Astrocyte (in vitro differentiated cells and primary cell): ENCODE measurements around the gene ZNF260. TPM values are rescaled to one million over a fixed set of nuclear protein-coding genes. Genes with fewer than 3 reads are reported as not detected.

ENCODE experiments used
- DNase-seq: peaks from one replicate; pipeline ENCODE4 v3.0.0-alpha.2; 2010; ENCODE audit warnings: low read depth
- FAIRE-seq: peaks from 2 replicates; lab custom pipeline; 2011; peaks lifted over from hg19 to GRCh38; lab: Jason Lieb, UNC
- H2AFZ ChIP-seq: 2 replicates; pipeline ENCODE4 v1.6.0; 2012; ENCODE audit warnings: low read depth, low read length, inconsistent platforms
- H3K27ac ChIP-seq: 2 replicates; pipeline ENCODE4 v1.5.1; 2011; ENCODE audit warnings: low read depth, low read length, inconsistent platforms
- H3K27me3 ChIP-seq: 2 replicates; pipeline ENCODE4 v1.6.0; 2011; ENCODE audit warnings: low read length, inconsistent platforms; ENCODE audit not compliant: insufficient read depth
- H3K36me3 ChIP-seq: 2 replicates; pipeline ENCODE4 v1.5.1; 2011; ENCODE audit warnings: low read length, inconsistent platforms; ENCODE audit not compliant: insufficient read depth
- H3K4me1 ChIP-seq: 2 replicates; pipeline ENCODE4 v1.5.1; 2011; ENCODE audit warnings: low read length, inconsistent platforms; ENCODE audit not compliant: insufficient read depth
- H3K4me2 ChIP-seq: 2 replicates; pipeline ENCODE4 v1.6.0; 2012; ENCODE audit warnings: low read length, inconsistent platforms
- H3K4me3 ChIP-seq: 2 replicates; pipeline ENCODE4 v1.5.1; 2011; ENCODE audit warnings: low read depth, mild to moderate bottlenecking, low read length, inconsistent platforms; ENCODE audit not compliant: insufficient read depth
- H3K79me2 ChIP-seq: 2 replicates; pipeline ENCODE4 v1.6.0; 2012; ENCODE audit warnings: mild to moderate bottlenecking, low read length, inconsistent platforms; ENCODE audit not compliant: insufficient read depth
- H3K9ac ChIP-seq: 2 replicates; pipeline ENCODE4 v1.6.0; 2012; ENCODE audit warnings: mild to moderate bottlenecking, low read length, inconsistent platforms
- H3K9me3 ChIP-seq: 2 replicates; pipeline ENCODE4 v1.5.1; 2012; ENCODE audit warnings: low read depth, mild to moderate bottlenecking, low read length, inconsistent platforms; ENCODE audit not compliant: insufficient read depth
- H4K20me1 ChIP-seq: 2 replicates; pipeline ENCODE4 v1.6.0; 2012; ENCODE audit warnings: low read length, inconsistent platforms; ENCODE audit not compliant: insufficient read depth
- H3K27ac Mint-ChIP-seq: one replicate; pipeline ENCODE4 v1.8.0; 2021; ENCODE audit warnings: mild to moderate bottlenecking, mixed read lengths; ENCODE audit not compliant: unreplicated experiment
- H3K27me3 Mint-ChIP-seq: one replicate; pipeline ENCODE4 v1.8.0; 2021; ENCODE audit warnings: low read depth, mixed read lengths; ENCODE audit not compliant: unreplicated experiment
- H3K36me3 Mint-ChIP-seq: one replicate; pipeline ENCODE4 v1.8.0; 2021; ENCODE audit warnings: low read depth, mixed read lengths; ENCODE audit not compliant: unreplicated experiment
- H3K4me1 Mint-ChIP-seq: one replicate; pipeline ENCODE4 v1.8.0; 2021; ENCODE audit warnings: low read depth, mixed read lengths; ENCODE audit not compliant: unreplicated experiment
- H3K4me3 Mint-ChIP-seq: one replicate; pipeline ENCODE4 v1.8.0; 2021; ENCODE audit warnings: mild to moderate bottlenecking, moderate library complexity, mixed read lengths; ENCODE audit not compliant: unreplicated experiment
- H3K9me3 Mint-ChIP-seq: one replicate; pipeline ENCODE4 v1.8.0; 2021; ENCODE audit warnings: mild to moderate bottlenecking, mixed read lengths; ENCODE audit not compliant: unreplicated experiment
- CTCF ChIP-seq: IDR thresholded peaks from 2 replicates; pipeline ENCODE4 v1.5.1; 2011; ENCODE audit warnings: low read depth, mild to moderate bottlenecking, inconsistent platforms, low read length, moderate library complexity; ENCODE audit not compliant: insufficient read depth
- EZH2 ChIP-seq: IDR thresholded peaks from 2 replicates; pipeline ENCODE4 v1.6.1; 2012; ENCODE audit warnings: mild to moderate bottlenecking, low read length, inconsistent platforms; ENCODE audit not compliant: insufficient read depth
- total RNA-seq: library from RNA; stranded (reverse); gene quantifications from 2 replicates; pipeline ENCODE4 v1.2.1, GENCODE V29; 2021

Gene ZNF260
- total RNA-seq, 1 donor from 2014 or later, result 26.6 TPM

GRCh38 chr19:36573020-36573894 lies 45.2 kb upstream of the ZNF260 start, which contains the start of gene ZNF529:
TSS of gene ZNF529 (minus strand) at chr19:36573292. CDS start at chr19:36572346, 946 bp downstream.
- Histone ChIP-seq H3K4me3 (peak within 1 kb of the TSS; percentile 87), H3K9ac (peak within 1 kb of the TSS; percentile 90), H2AFZ (peak within 1 kb of the TSS; percentile 86), H4K20me1 (no peaks in the 10 kb centered on the region), H3K4me2 (peak within 1 kb of the TSS; percentile 93), H3K36me3 (peaks cover 17% of the 10 kb centered on the region), H3K4me1 (no peaks in the 10 kb centered on the region), H3K79me2 (peaks cover 81% of the 10 kb centered on the region), H3K27ac (peak within 1 kb of the TSS; percentile 71), H3K27me3 (no peaks in the 10 kb centered on the region), H3K9me3 (peaks cover 8% of the 10 kb centered on the region)
- Mint-ChIP-seq H3K27ac (peak within 1 kb of the TSS; percentile 93), H3K4me3 (peak within 1 kb of the TSS; percentile 98), H3K36me3 (peaks cover 27% of the 10 kb centered on the region), H3K4me1 (peaks cover 14% of the 10 kb centered on the region), H3K9me3 (peaks cover 22% of the 10 kb centered on the region), H3K27me3 (no peaks in the 10 kb centered on the region)
- FAIRE-seq, result peak; percentile 5
- TF ChIP-seq CTCF (no peak), EZH2 (no peak)
- DNase-seq, result peak; percentile 88

DNA sequence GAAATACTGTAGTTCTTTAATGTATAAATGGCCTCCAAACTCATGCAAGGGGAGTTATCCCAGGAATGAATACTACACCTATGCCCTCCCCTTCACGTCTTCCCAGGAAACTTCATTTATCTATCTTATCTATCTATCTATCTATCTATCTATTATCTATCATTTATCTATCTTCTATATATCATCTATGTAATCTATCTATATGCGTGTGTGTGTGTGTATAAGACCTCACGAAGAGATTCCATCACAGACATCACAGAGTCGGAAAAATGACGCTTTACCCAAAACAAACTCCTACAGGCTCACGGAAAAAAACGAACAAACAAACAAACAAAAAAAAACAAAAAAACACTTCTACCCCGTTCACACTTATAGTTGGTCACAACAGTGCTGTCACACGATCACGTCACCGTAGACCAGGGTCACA lies 44.5 kb upstream of the ZNF260 start:
- H3K27me3 ChIP-seq, result no peaks in the 10 kb centered on the region
- no peaks in the 10 kb centered on the region for H3K27me3 Mint-ChIP-seq
- H3K9me3 ChIP-seq, result peaks cover 8% of the 10 kb centered on the region
- FAIRE-seq (no peak), DNase-seq (no peak)
- H3K79me2 ChIP-seq, result peaks cover 85% of the 10 kb centered on the region
- peak overlapping the region; percentile 93 for H3K27ac Mint-ChIP-seq
- H3K4me1 ChIP-seq, result no peaks in the 10 kb centered on the region
- H2AFZ ChIP-seq, result peak overlapping the region; percentile 86
- H3K4me1 Mint-ChIP-seq, result peaks cover 13% of the 10 kb centered on the region
- H3K27ac ChIP-seq, result peak overlapping the region; percentile 71
- H4K20me1 ChIP-seq, result no peaks in the 10 kb centered on the region
- peaks cover 23% of the 10 kb centered on the region for H3K9me3 Mint-ChIP-seq
- H3K36me3 ChIP-seq, result peaks cover 15% of the 10 kb centered on the region
- no peak for TF ChIP-seq CTCF
- no peak for TF ChIP-seq EZH2
- peak overlapping the region; percentile 98 for H3K4me3 Mint-ChIP-seq
- peak overlapping the region; percentile 93 for H3K4me2 ChIP-seq
- peaks cover 29% of the 10 kb centered on the region for H3K36me3 Mint-ChIP-seq
- H3K9ac ChIP-seq, result peak overlapping the region; percentile 90
- H3K4me3 ChIP-seq, result peak overlapping the region; percentile 87
